Fibroblast of villous mesenchyme (primary cell): ENCODE data around the gene FHDC1. TPM values are rescaled to one million over a fixed set of nuclear protein-coding genes. Genes with fewer than 3 reads are reported as not detected.

Experiments
- DNase-seq: peaks from one replicate; pipeline ENCODE4 v3.0.0-alpha.2; 2010; ENCODE audit warnings: low read depth
- H3K4me3 ChIP-seq: 2 replicates; pipeline ENCODE4 v1.5.1; 2011; ENCODE audit warnings: low read depth, mild to moderate bottlenecking, low read length
- CTCF ChIP-seq: IDR thresholded peaks from 2 replicates; pipeline ENCODE4 v1.5.1; 2012; ENCODE audit warnings: low read depth, mild to moderate bottlenecking, low read length; ENCODE audit not compliant: insufficient read depth
- total RNA-seq: library from RNA; depleted of rRNA; stranded (reverse); fragments of >200 nt; gene quantifications from 2 replicates; pipeline ENCODE4 v1.2.3, GENCODE V29; 2012

FHDC1 gene
- total RNA-seq, 1 donor = 1.7 TPM

GRCh38 chr4:152900395-152900794, 35.7 kb upstream of the FHDC1 start:
- no peak for DNase-seq
- no peak for TF ChIP-seq CTCF
- no peak overlapping the region for H3K4me3 ChIP-seq

GRCh38 chr4:152901205-152901604, 34.9 kb upstream of the FHDC1 start:
- TF ChIP-seq CTCF = no peak
- no peak for DNase-seq
- no peak overlapping the region for H3K4me3 ChIP-seq

- TF ChIP-seq CTCF = no peak
- no peak overlapping the region for H3K4me3 ChIP-seq
- no peak for DNase-seq
These were observed 32.5 kb upstream of the FHDC1 start for GRCh38 chr4:152903658-152904057.

- no peak overlapping the region for H3K4me3 ChIP-seq
- no peak for TF ChIP-seq CTCF
- no peak for DNase-seq
These were observed 26.2 kb upstream of the FHDC1 start for GRCh38 chr4:152909901-152910300.

- H3K4me3 ChIP-seq = no peak overlapping the region
- TF ChIP-seq CTCF = no peak
- DNase-seq = no peak
These were observed 25.6 kb upstream of the FHDC1 start for GRCh38 chr4:152910521-152910920.

- TF ChIP-seq CTCF = no peak
- H3K4me3 ChIP-seq = no peak overlapping the region
- DNase-seq = no peak
These were observed 18.4 kb upstream of the FHDC1 start for GRCh38 chr4:152917543-152918395.

- no peak for TF ChIP-seq CTCF
- no peak overlapping the region for H3K4me3 ChIP-seq
- no peak for DNase-seq
These were observed 16.3 kb upstream of the FHDC1 start for GRCh38 chr4:152919826-152920225.
